Esophagus muscularis mucosa (tissue), 4 donors: ENCODE results near the gene ZNF385C. TPM values are rescaled to one million over a fixed set of nuclear protein-coding genes. Genes with fewer than 3 reads are reported as not detected.
A peak's percentile ranks its signal among the peaks of the same experiment; 100 is the strongest.
"Not testable (repeated sequence)": the region's sequence is repeated elsewhere in the genome, so short reads cannot be mapped to it uniquely, and the experiment has no call there.

ENCODE experiments used
- DNase-seq: peaks from one replicate; pipeline ENCODE4 v3.0.0-alpha.2; 2017; ENCODE audit errors: extremely low spot score
- H3K27ac ChIP-seq, 4 donors: fragments of 200-600 bp; sonication (generic); replicated peaks in 1 of 4; 1 replicate in 3 of 4; 2 replicates in 1 of 4; pipeline ENCODE4 v1.5.1; 2016 to 2019; ENCODE audit warnings: mild to moderate bottlenecking in 1 of 4
- H3K27me3 ChIP-seq, 4 donors: fragments of 200-600 bp; sonication (generic); one replicate each; pipeline versions ENCODE4 v1.5.1 to v1.6.0; 2016 to 2019
- H3K36me3 ChIP-seq, 4 donors: fragments of 200-600 bp; sonication (generic); one replicate each; pipeline ENCODE4 v1.5.1; 2016 to 2019
- H3K4me1 ChIP-seq, 4 donors: fragments of 200-600 bp; sonication (generic); one replicate each; pipeline ENCODE4 v1.5.1; 2016 to 2019
- H3K4me3 ChIP-seq, 4 donors: fragments of 200-600 bp; sonication (generic); 1 replicate in 2 of 4; 2 replicates in 2 of 4; pipeline ENCODE4 v1.5.1; 2016 to 2019; ENCODE audit warnings: mild to moderate bottlenecking in 4 of 4, moderate library complexity in 1 of 4
- H3K9me3 ChIP-seq, 4 donors: fragments of 200-600 bp; sonication (generic); 1 replicate in 3 of 4; 2 replicates in 1 of 4; pipeline ENCODE4 v1.5.1; 2016 to 2019
- EP300 ChIP-seq: sonication (generic); formaldehyde crosslinking; IDR thresholded peaks from one replicate; pipeline ENCODE4 v1.6.1; 2017; ENCODE audit warnings: antibody characterized with exemption
- POLR2A ChIP-seq: fragments of 450-650 bp; IDR thresholded peaks from one replicate; pipeline ENCODE4 v1.6.1; 2017; ENCODE audit warnings: antibody characterized with exemption, moderate library complexity, mild to moderate bottlenecking, low read depth
- POLR2AphosphoS5 ChIP-seq, 2 donors: sonication (generic); formaldehyde crosslinking; IDR thresholded peaks; one replicate each; pipeline ENCODE4 v1.6.1; 2017; ENCODE audit warnings: antibody characterized with exemption in 2 of 2
- WGBS: methylation state at CpG from one replicate; pipeline ENCODE4 v1.1.5; 2018; 5-methylcytosine and 5-hydroxymethylcytosine counted together
- intact Hi-C: fragments of 100-400 bp; cut with DNase I; formaldehyde crosslinking; loops from one replicate; pipeline ENCODE4 v1.15.1; 2023
- total RNA-seq, 4 donors: library from RNA; depleted of rRNA; stranded (reverse); fragments of >200 nt; gene quantifications; one replicate each; pipeline versions ENCODE4 v1.1.0 to v1.2.1, GENCODE V29; 2016
- TF ChIP-seq, protein P1 (sequence below), 3 experiments: fragments of 200-600 bp in 2 of 3; fragments of 450-650 bp in 1 of 3; sonication (generic) in 2 of 3; IDR thresholded peaks; one replicate each; pipeline ENCODE4 v1.5.1; 2017 to 2019; ENCODE audit warnings: antibody characterized with exemption in 3 of 3, mild to moderate bottlenecking in 2 of 3, moderate library complexity in 1 of 3

Gene ZNF385C, protein sequence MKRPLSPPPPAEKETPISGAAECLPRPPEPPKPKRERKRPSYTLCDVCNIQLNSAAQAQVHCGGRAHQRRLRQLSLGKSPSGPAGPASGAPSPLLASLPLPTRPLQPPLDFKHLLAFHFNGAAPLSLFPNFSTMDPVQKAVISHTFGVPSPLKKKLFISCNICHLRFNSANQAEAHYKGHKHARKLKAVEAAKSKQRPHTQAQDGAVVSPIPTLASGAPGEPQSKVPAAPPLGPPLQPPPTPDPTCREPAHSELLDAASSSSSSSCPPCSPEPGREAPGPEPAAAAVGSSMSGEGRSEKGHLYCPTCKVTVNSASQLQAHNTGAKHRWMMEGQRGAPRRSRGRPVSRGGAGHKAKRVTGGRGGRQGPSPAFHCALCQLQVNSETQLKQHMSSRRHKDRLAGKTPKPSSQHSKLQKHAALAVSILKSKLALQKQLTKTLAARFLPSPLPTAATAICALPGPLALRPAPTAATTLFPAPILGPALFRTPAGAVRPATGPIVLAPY
- total RNA-seq: under 1 TPM in 2 of 4 donors, not detected in 2; 0.39 to 0.42 TPM

DNA sequence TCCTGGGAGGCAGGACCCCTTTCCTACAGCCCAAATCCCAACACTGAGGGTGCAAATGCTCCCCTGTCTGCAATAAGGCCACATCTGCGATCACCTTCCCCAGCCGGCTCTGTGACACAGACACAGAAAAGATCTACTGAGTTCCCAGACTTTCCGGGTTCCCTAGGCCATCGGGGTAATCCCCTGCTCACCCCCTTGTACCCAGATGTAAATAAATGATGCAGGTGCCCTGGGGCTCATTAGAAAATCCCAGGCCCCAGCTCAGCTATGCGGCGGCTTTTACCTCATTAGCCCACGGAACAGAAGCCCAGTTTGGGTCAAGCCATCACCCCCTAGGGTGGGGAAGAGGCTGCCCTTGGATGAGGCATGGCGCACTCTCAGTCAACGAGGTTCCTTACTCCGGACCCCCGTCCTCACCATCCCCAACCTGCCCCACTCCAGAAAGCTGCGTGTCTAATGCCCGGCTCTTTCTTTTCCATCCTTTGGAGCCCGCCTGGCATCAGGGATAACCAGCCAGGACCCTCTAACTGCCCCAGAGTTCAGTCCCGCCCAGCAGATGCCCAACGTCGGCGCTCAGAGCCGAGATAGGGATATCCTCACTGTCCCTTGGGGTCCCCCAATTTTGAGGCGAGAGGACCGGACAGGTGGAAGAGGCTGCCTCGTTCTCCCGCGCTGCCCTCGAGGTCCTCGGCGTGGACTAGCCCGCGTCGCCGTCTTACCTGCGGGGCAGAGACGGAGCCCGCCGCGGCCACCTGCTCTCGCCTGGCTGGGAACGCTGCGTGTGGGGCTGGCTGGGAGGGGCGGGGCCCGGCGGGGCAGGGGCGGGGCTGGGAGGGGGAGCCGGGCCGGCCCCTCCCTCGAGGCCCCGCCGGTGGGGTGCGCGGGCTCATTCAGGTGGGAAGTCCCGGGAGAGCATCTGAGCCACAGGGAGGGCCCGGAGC lies at the start of gene ZNF385C:
Gene ZNF385C, minus strand, starts transcription at position 783 of the 941 bp plus-strand sequence. CDS start 35,417 bp downstream, outside the sequence.
- H3K9me3 ChIP-seq: no peaks in the 10 kb centered on the region
- peaks cover 6 to 19% (median 13%) of the 10 kb centered on the region in 4 donors for H3K4me1 ChIP-seq
- H3K27me3 ChIP-seq: peaks cover 0 to 55% (median 10%) of the 10 kb centered on the region in 4 donors
- TF ChIP-seq, protein P1, sequence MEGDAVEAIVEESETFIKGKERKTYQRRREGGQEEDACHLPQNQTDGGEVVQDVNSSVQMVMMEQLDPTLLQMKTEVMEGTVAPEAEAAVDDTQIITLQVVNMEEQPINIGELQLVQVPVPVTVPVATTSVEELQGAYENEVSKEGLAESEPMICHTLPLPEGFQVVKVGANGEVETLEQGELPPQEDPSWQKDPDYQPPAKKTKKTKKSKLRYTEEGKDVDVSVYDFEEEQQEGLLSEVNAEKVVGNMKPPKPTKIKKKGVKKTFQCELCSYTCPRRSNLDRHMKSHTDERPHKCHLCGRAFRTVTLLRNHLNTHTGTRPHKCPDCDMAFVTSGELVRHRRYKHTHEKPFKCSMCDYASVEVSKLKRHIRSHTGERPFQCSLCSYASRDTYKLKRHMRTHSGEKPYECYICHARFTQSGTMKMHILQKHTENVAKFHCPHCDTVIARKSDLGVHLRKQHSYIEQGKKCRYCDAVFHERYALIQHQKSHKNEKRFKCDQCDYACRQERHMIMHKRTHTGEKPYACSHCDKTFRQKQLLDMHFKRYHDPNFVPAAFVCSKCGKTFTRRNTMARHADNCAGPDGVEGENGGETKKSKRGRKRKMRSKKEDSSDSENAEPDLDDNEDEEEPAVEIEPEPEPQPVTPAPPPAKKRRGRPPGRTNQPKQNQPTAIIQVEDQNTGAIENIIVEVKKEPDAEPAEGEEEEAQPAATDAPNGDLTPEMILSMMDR (IDR thresholded peaks at IDR 0.05): no peak
- TF ChIP-seq POLR2A: no peak
- TF ChIP-seq EP300: no peak
- no peak for TF ChIP-seq POLR2AphosphoS5 (IDR thresholded peaks at IDR 0.05)
- peaks cover 0 to 5% (median 0%) of the 10 kb centered on the region in 4 donors for H3K36me3 ChIP-seq
- H3K4me3 ChIP-seq: peak within 1 kb of the TSS; percentile 15 to 43 (median 28)
- WGBS: 26% methylated on average over 16 of the region's 52 CpGs
- H3K27ac ChIP-seq: no peak within 1 kb of the TSS
- DNase-seq: no peak
- intact Hi-C loops: no loop called here

DNA sequence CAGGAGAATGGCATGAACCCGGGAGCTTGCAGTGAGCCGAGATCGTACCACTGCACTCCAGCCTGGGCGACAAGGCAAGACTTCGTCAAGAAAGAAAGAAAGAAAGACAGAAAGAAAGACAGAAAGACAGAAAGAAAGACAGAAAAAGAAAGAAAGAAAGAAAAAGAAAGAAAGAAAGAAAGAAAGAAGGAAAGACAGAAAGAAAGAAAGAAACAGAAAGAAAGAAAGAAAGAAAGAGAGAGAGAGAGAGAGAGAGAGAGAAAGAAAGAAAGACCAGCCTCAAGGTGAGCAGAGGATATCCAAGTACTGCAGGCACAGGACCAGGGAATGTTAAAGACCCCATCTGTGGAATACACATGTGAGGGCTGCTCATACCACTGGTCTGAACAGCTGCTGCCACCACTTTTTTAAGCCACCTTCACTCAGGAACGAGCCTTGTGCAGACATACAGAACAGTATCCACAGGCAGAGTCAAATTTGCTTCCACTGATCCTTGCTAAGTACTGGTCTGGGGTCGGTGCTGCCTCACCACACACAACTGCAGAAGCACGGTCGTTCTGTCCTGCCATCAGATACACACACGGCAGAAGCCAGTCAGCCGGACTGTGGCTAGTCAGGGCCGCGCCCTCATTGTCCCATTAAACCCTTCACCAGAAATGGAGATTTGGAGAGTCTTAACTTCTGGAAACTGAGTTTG lies 48.8 kb upstream of the ZNF385C start:
- WGBS: 88% methylated on average over 6 of the region's 13 CpGs
- Histone ChIP-seq H3K27me3 (no peaks in the 10 kb centered on the region), H3K4me3 (no peak overlapping the region), H3K9me3 (no peaks in the 10 kb centered on the region), H3K27ac (no peak overlapping the region), H3K4me1 (peaks cover 19 to 66% (median 45%) of the 10 kb centered on the region in 4 donors), H3K36me3 (peaks cover 14 to 60% (median 39%) of the 10 kb centered on the region in 4 donors)
- intact Hi-C loops: no loop called here
- TF ChIP-seq POLR2AphosphoS5 (IDR thresholded peaks at IDR 0.05) (no peak), EP300 (no peak), POLR2A (no peak)
- TF ChIP-seq, protein P1 (IDR thresholded peaks at IDR 0.05): no peak
- DNase-seq: no peak

DNA sequence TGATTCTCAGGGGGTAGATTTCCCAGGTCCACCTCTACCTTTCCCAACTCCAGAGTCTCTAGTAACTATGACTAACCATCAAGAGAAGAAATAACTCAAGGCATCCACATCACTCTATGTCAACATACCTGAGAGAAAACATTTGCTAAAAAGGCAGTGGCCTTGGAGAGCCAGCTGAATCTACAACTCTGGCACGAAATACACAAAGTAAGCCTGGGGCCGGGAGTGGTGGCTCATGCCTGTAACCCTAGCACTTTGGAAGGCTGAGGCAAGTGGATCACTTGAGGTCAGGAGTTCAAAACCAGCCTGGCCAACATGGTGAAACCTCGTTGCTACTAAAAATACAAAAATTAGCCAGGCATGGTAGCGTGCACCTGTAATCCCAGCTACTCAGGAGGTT lies 44.9 kb upstream of the ZNF385C start:
- H3K4me3 ChIP-seq, H3K9me3 ChIP-seq, H3K27ac ChIP-seq, DNase-seq, H3K27me3 ChIP-seq, intact Hi-C loops: not testable (repeated sequence)
- Histone ChIP-seq H3K36me3 (peaks cover 9 to 47% (median 32%) of the 10 kb centered on the region in 4 donors), H3K4me1 (peaks cover 44 to 65% (median 48%) of the 10 kb centered on the region in 4 donors)
- WGBS: 80% methylated on average over 4 of the region's 4 CpGs

DNA sequence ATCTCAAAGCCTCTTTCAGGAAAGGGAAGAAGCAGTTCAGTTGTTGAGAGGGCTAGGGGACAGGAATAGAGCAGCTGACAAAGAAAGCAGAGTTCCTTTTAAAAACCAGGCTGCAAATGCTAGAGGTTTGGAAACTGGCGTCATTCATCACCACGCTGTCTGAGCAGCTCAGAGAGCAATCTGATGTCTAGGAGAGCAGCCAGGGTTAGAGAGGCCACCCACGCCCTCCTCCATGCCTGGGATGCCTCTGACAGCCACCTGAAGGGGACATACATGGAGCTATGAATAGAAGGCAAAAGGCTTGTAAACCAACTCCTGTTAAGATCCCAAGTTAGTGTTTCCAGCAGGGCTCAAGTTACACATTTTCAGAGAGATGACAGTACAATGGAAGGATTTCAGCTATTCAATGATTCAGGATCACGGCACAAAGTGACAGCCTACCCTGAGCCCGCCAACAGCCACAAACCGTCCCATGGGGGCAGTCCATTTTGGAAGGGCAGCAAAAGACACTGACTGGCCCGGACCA lies 44.2 kb upstream of the ZNF385C start:
- Histone ChIP-seq H3K4me1 (peaks cover 47 to 71% (median 54%) of the 10 kb centered on the region in 4 donors), H3K4me3 (no peak overlapping the region), H3K36me3 (peaks cover 9 to 43% (median 27%) of the 10 kb centered on the region in 4 donors), H3K9me3 (no peaks in the 10 kb centered on the region), H3K27ac (peak overlapping the region in 2 of 4 donors; percentile 16 to 19), H3K27me3 (no peaks in the 10 kb centered on the region)
- 61% methylated on average over 3 of the region's 7 CpGs for WGBS
- DNase-seq: no peak
- TF ChIP-seq POLR2AphosphoS5 (IDR thresholded peaks at IDR 0.05): no peak
- TF ChIP-seq, protein P1 (IDR thresholded peaks at IDR 0.05): no peak
- no peak for TF ChIP-seq POLR2A
- TF ChIP-seq EP300: no peak
- intact Hi-C loops: no loop called here
